ENCODE results near the gene DUOXA1.

- TF ChIP-seq POLR2AphosphoS5 (IDR thresholded peaks at IDR 0.05; ENCODE audit: control insufficient read depth, insufficient read depth, low read depth, low read length) (no peak), PURB (CRISPR knock-in tag; IDR thresholded peaks at IDR 0.05; ENCODE audit: low read depth) (no peak), MTA2 (IDR thresholded peaks at IDR 0.05; ENCODE audit: low read depth) (no peak), ZNF395 (CRISPR knock-in tag; IDR thresholded peaks at IDR 0.05) (no peak), HDAC1 (IDR thresholded peaks at IDR 0.05) (no peak), KDM4B (IDR thresholded peaks at IDR 0.05; ENCODE audit: borderline replicate concordance in 2 of 2, low read depth in 1 of 2) (no peak), MNT (conservative IDR thresholded peaks at IDR 0.05) (no peak), E4F1 (CRISPR knock-in tag; IDR thresholded peaks at IDR 0.05; ENCODE audit: borderline replicate concordance) (no peak), ZNF121 (CRISPR knock-in tag; conservative IDR thresholded peaks at IDR 0.05) (no peak), E2F1 (CRISPR knock-in tag; IDR thresholded peaks at IDR 0.05) (no peak), LARP7 (IDR thresholded peaks at IDR 0.05) (no peak), CTCF (IDR thresholded peaks at IDR 0.05 in 2 of 3, conservative IDR thresholded peaks at IDR 0.05 in 1 of 3; ENCODE audit: insufficient read depth in 2 of 3, low read depth in 1 of 3, low read length in 3 of 3) (no peak), RAD21 (CRISPR knock-in tag; conservative IDR thresholded peaks at IDR 0.05 in 1 of 2, IDR thresholded peaks at IDR 0.05 in 1 of 2) (no peak), TBP (optimal IDR thresholded peaks at IDR 0.05; ENCODE audit: low read depth, low read length) (no peak)
Observed at GRCh38 chr15:45157974-45158373, 28.3 kb upstream of the DUOXA1 start.
